GM23248 (cell line): Measurements from ENCODE around the gene CDK12. TPM values are rescaled to one million over a fixed set of nuclear protein-coding genes. Genes with fewer than 3 reads are reported as not detected.

ENCODE experiments used
- DNase-seq: peaks from one replicate; pipeline ENCODE4 v3.0.0-alpha.2; 2015
- H2AFZ ChIP-seq: fragments of 200-600 bp; sonication (generic); 2 replicates; pipeline ENCODE4 v1.6.1; 2016; ENCODE audit warnings: antibody characterized with exemption
- H3F3A ChIP-seq: fragments of 200-600 bp; sonication (generic); 2 replicates; pipeline ENCODE4 v1.6.1; 2016; ENCODE audit warnings: mild to moderate bottlenecking, antibody characterized with exemption, mixed run types; ENCODE audit not compliant: insufficient read depth
- H3K27ac ChIP-seq: fragments of 200-600 bp; sonication (generic); 2 replicates; pipeline ENCODE4 v1.5.1; 2016; ENCODE audit warnings: mild to moderate bottlenecking
- H3K27me3 ChIP-seq: fragments of 200-600 bp; sonication (generic); replicated peaks from 2 replicates; pipeline ENCODE4 v1.6.1; 2016; ENCODE audit warnings: mild to moderate bottlenecking; ENCODE audit not compliant: insufficient read depth
- H3K36me3 ChIP-seq: fragments of 200-600 bp; sonication (generic); 2 replicates; pipeline ENCODE4 v1.6.1; 2016; ENCODE audit warnings: low read depth, mild to moderate bottlenecking
- H3K4me1 ChIP-seq: fragments of 200-600 bp; sonication (generic); 2 replicates; pipeline ENCODE4 v1.6.1; 2016; ENCODE audit warnings: mild to moderate bottlenecking; ENCODE audit not compliant: insufficient read depth
- H3K4me2 ChIP-seq: fragments of 200-600 bp; sonication (generic); one replicate; pipeline ENCODE4 v1.6.1; 2016; ENCODE audit warnings: mild to moderate bottlenecking; ENCODE audit not compliant: unreplicated experiment
- H3K4me3 ChIP-seq: fragments of 200-600 bp; sonication (generic); 2 replicates; pipeline ENCODE4 v1.5.1; 2016; ENCODE audit warnings: mild to moderate bottlenecking
- H3K79me2 ChIP-seq: fragments of 200-600 bp; sonication (generic); 2 replicates; pipeline ENCODE4 v1.6.1; 2016; ENCODE audit warnings: mild to moderate bottlenecking; ENCODE audit not compliant: insufficient read depth
- H3K9ac ChIP-seq: fragments of 200-600 bp; sonication (generic); 2 replicates; pipeline ENCODE4 v1.6.1; 2016; ENCODE audit warnings: mild to moderate bottlenecking
- H3K9me2 ChIP-seq: fragments of 200-600 bp; sonication (generic); 2 replicates; pipeline ENCODE4 v1.6.1; 2016; ENCODE audit warnings: mixed run types, mild to moderate bottlenecking, moderate library complexity; ENCODE audit not compliant: insufficient read depth
- H3K9me3 ChIP-seq: fragments of 200-600 bp; sonication (generic); one replicate; pipeline ENCODE4 v1.6.1; 2017; ENCODE audit warnings: low read depth
- H4K20me1 ChIP-seq: fragments of 200-600 bp; sonication (generic); 2 replicates; pipeline ENCODE4 v1.6.0; 2016; ENCODE audit not compliant: insufficient read depth
- EZH2 ChIP-seq: fragments of 200-600 bp; sonication (generic); IDR thresholded peaks from 2 replicates; pipeline ENCODE4 v1.6.1; 2018; ENCODE audit warnings: antibody characterized with exemption, mild to moderate bottlenecking; ENCODE audit not compliant: insufficient read depth, poor library complexity, severe bottlenecking
- EZH2phosphoT487 ChIP-seq: fragments of 200-600 bp; sonication (generic); IDR thresholded peaks from 2 replicates; pipeline ENCODE4 v1.6.1; 2018; ENCODE audit warnings: antibody characterized with exemption, moderate library complexity, mild to moderate bottlenecking, low read depth; ENCODE audit not compliant: insufficient read depth
- WGBS, 2 experiments: methylation state at CpG; one replicate each; pipeline ENCODE4 v1.1.6; 2015 to 2017; ENCODE audit warnings: low lambda C conversion rate in 2 of 2, low coverage in 1 of 2; ENCODE audit errors: missing lambda C conversion rate in 2 of 2; 5-methylcytosine and 5-hydroxymethylcytosine counted together
- in situ Hi-C: fragments of 300-500 bp; cut with MboI; formaldehyde crosslinking; loops from 2 replicates; pipeline ENCODE4 v1.15.0; 2020
- polyA plus RNA-seq: library from polyadenylated mRNA; unstranded; fragments of >200 nt; fragmentation: Nextera tagmentation; extraction: Ambion mirVana; gene quantifications from 2 replicates; pipeline ENCODE4 v1.2.1, GENCODE V29; 2016
- small RNA-seq: library from RNA; depleted of rRNA; stranded (forward); fragments of <200 nt; gene quantifications from one replicate; pipeline ENCODE3, GENCODE V24; 2014; ENCODE audit warnings: low read depth, low replicate concordance
- total RNA-seq: library from RNA; depleted of rRNA; stranded (reverse); fragments of >200 nt; shearing (Covaris generic); gene quantifications from 2 replicates; pipeline ENCODE4 v1.2.3, GENCODE V29; 2014; rRNA removed

Gene CDK12
- total and polyA plus RNA-seq, 2 experiments from 2014 or later = 8.9 to 21.1 TPM

GRCh38 chr17:39581759-39582085 lies 120.4 kb downstream of the CDK12 start:
- Histone ChIP-seq H3K4me2 (no peak overlapping the region), H3K27ac (no peak overlapping the region), H3K27me3 (0 out of 2 replicates have a peak, but pooled peaks cover 4% of the 10 kb centered on the region), H3K4me1 (no peaks in the 10 kb centered on the region), H4K20me1 (no peaks in the 10 kb centered on the region), H3K9me3 (no peaks in the 10 kb centered on the region), H2AFZ (no peak overlapping the region), H3K9me2 (no peaks in the 10 kb centered on the region), H3K4me3 (no peak overlapping the region), H3F3A (no peaks in the 10 kb centered on the region), H3K36me3 (no peaks in the 10 kb centered on the region), H3K9ac (no peak overlapping the region), H3K79me2 (no peaks in the 10 kb centered on the region)
- in situ Hi-C loops = no loop called here
- TF ChIP-seq EZH2 (no peak), EZH2phosphoT487 (no peak)
- 54 to 69% methylated on average over 4 of the region's 4 CpGs for WGBS, 2 experiments
- DNase-seq = no peak

GRCh38 chr17:39582658-39583057 lies 121.4 kb downstream of the CDK12 start:
- Histone ChIP-seq H3K79me2 (no peaks in the 10 kb centered on the region), H3K9ac (no peak overlapping the region), H3K4me1 (no peaks in the 10 kb centered on the region), H3K9me3 (no peaks in the 10 kb centered on the region), H3K36me3 (no peaks in the 10 kb centered on the region), H3K4me3 (no peak overlapping the region), H3K27me3 (peaks cover 4% of the 10 kb centered on the region; the same call in 1 of the 2 replicates), H3K4me2 (no peak overlapping the region), H3K27ac (no peak overlapping the region), H2AFZ (no peak overlapping the region), H3F3A (no peaks in the 10 kb centered on the region), H4K20me1 (no peaks in the 10 kb centered on the region), H3K9me2 (no peaks in the 10 kb centered on the region)
- TF ChIP-seq EZH2 (no peak), EZH2phosphoT487 (no peak)
- no peak for DNase-seq
- 30 to 38% methylated on average over 2 of the region's 2 CpGs for WGBS, 2 experiments
- in situ Hi-C loops = no loop called here

Small RNA genes lying within 50 kb of the gene (small RNA-seq; reads per million reads assigned to genes)
- not detected for gene RNU6-233P

Other genes with a start within 250 kb of the CDK12 start
- gene STAC2, start 235.5 kb upstream of the CDK12 start, total RNA-seq = not detected in 2 replicates
- 0.05 TPM in 1 of 2 replicates, not detected in the other for gene STAC2, start 235.5 kb upstream of the CDK12 start, polyA plus RNA-seq
- 9.7 and 17.3 TPM in 2 replicates for gene FBXL20, start 59.9 kb upstream of the CDK12 start, total RNA-seq
- gene FBXL20, start 59.9 kb upstream of the CDK12 start, polyA plus RNA-seq = 10.7 and 11.3 TPM in 2 replicates
- gene MED1, start 10.2 kb upstream of the CDK12 start, total RNA-seq = 14.9 and 17.6 TPM in 2 replicates
- gene MED1, start 10.2 kb upstream of the CDK12 start, polyA plus RNA-seq = 15.4 and 17.2 TPM in 2 replicates
- gene NEUROD2, start 146.4 kb downstream of the CDK12 start, total RNA-seq = not detected in 2 replicates
- gene NEUROD2, start 146.4 kb downstream of the CDK12 start, polyA plus RNA-seq = not detected in 2 replicates
- gene PPP1R1B, start 165.5 kb downstream of the CDK12 start, total RNA-seq = not detected in 2 replicates
- gene PPP1R1B, start 165.5 kb downstream of the CDK12 start, polyA plus RNA-seq = not detected in 2 replicates
- gene STARD3, start 175.7 kb downstream of the CDK12 start, total RNA-seq = 34.0 and 41.0 TPM in 2 replicates
- 32.3 and 34.1 TPM in 2 replicates for gene STARD3, start 175.7 kb downstream of the CDK12 start, polyA plus RNA-seq
- 0.43 TPM in 1 of 2 replicates, not detected in the other for gene TCAP, start 203.9 kb downstream of the CDK12 start, total RNA-seq
- gene TCAP, start 203.9 kb downstream of the CDK12 start, polyA plus RNA-seq = not detected in 2 replicates
- not detected in 2 replicates for gene PNMT, start 207.0 kb downstream of the CDK12 start, total RNA-seq
- gene PNMT, start 207.0 kb downstream of the CDK12 start, polyA plus RNA-seq = not detected in 2 replicates
- 14.2 and 15.3 TPM in 2 replicates for gene PGAP3, start 226.6 kb downstream of the CDK12 start, total RNA-seq
- gene PGAP3, start 226.6 kb downstream of the CDK12 start, polyA plus RNA-seq = 9.2 and 10.6 TPM in 2 replicates
- gene ERBB2, start 238.6 kb downstream of the CDK12 start, total RNA-seq = 45.8 and 55.4 TPM in 2 replicates
- 28.5 and 30.3 TPM in 2 replicates for gene ERBB2, start 238.6 kb downstream of the CDK12 start, polyA plus RNA-seq